Occipital lobe (tissue), 2 donors: Measurements from ENCODE around the gene KRTAP10-12. TPM values are rescaled to one million over a fixed set of nuclear protein-coding genes. Genes with fewer than 3 reads are reported as not detected.

Experiments used
- DNase-seq: peaks from one replicate; lab custom pipeline; 2025; lab: John Stamatoyannopoulos, UW
- total RNA-seq: library from RNA; depleted of rRNA; stranded (reverse); fragments of >200 nt; gene quantifications from one replicate; pipeline ENCODE4 v1.2.3, GENCODE V29; 2014

KRTAP10-12 gene
- total RNA-seq, 1 donor from 2014 or later: not detected

GRCh38 chr21:44697811-44698734 lies 1.1 kb downstream of the KRTAP10-12 start:
- no peak for DNase-seq

- DNase-seq: no peak
Observed at GRCh38 chr21:44699502-44700001, 2.6 kb downstream of the KRTAP10-12 start.

DNA sequence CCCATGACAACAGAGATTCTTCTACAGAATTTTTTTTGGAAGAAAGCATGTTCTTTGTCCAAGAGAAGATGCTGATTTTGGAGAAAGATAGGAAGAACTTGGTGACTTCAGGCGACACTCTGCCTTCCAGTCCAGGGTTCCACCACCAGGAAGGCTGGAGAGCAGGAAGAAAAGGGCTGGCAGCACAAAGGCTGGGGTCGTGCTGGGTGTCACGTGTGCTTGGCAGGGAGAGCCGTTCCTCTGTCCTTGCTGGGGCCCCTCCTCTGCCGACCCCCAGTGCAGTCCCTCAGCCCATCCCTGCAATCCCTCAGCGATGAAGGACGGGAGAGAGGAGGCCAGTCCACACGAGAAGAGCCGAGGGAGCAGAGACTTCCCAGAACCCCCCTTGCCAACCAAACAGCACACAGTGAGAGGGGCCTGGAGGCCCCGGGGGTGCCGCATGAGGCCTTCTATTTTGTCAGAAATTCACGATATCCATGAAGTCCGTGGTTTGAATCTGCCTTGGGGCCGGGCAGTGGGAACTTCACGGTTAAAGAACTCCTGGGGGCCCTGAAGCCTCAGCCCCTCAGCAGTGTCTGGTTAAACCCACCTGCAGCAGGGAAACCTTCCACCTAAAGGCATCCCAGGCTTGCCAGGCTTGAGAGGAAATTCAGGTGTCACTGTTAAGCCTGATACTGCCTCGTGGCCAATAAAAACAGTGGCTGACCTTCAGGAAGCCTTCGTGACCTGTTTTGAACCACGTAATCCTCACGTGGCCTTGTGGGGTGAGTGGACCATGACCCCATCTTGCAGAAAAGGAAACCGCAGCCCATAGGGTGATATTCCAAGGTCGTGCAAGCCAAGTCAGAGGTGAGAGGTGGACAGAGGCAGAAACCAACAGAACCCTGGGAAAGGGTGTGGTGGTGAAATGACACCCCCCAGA lies 3.4 kb downstream of the KRTAP10-12 start:
- no peak for DNase-seq

GRCh38 chr21:44701023-44701400 lies 4.0 kb downstream of the KRTAP10-12 start:
- no peak for DNase-seq

- no peak for DNase-seq
Observed at GRCh38 chr21:44701541-44701940, 4.6 kb downstream of the KRTAP10-12 start.

- DNase-seq: no peak
Observed at GRCh38 chr21:44702111-44702972, 5.4 kb downstream of the KRTAP10-12 start.

DNA sequence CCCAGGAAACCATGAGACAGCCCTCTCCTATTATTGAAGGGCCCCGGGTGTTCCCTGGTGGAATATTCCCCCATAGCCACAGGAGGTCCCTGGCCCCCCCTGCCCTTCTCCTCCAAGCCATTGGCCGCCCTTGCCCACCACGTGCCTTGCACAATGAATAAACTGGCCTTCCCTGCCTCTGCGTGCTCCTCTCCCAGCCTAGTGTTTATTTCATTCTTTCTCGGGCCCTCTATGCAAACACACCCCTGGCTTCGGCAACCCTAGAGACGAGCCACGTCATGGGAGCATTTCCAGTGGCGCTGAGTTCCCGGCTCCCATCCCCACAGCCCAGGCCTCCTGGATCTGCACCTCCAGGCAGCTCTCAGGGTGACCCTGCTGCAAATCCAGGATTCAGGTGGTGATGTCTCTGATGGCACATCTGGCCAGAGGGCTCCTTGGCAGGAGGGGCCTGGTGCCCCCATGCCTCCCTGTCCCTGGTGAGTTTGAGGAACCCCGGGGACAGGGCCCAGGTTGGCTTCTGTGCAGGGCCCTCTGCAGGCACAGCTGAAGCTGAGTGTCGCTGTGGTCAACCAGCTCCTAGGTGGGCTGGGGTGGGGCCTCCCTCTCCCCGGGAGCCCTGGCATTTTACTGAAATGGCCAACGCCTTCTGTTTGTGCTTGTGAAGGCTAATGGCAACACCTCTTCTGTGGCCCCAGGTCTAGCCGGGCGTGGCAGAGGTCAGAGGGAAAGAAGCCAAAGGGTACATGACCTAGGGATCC lies 6.2 kb downstream of the KRTAP10-12 start:
- no peak for DNase-seq

DNA sequence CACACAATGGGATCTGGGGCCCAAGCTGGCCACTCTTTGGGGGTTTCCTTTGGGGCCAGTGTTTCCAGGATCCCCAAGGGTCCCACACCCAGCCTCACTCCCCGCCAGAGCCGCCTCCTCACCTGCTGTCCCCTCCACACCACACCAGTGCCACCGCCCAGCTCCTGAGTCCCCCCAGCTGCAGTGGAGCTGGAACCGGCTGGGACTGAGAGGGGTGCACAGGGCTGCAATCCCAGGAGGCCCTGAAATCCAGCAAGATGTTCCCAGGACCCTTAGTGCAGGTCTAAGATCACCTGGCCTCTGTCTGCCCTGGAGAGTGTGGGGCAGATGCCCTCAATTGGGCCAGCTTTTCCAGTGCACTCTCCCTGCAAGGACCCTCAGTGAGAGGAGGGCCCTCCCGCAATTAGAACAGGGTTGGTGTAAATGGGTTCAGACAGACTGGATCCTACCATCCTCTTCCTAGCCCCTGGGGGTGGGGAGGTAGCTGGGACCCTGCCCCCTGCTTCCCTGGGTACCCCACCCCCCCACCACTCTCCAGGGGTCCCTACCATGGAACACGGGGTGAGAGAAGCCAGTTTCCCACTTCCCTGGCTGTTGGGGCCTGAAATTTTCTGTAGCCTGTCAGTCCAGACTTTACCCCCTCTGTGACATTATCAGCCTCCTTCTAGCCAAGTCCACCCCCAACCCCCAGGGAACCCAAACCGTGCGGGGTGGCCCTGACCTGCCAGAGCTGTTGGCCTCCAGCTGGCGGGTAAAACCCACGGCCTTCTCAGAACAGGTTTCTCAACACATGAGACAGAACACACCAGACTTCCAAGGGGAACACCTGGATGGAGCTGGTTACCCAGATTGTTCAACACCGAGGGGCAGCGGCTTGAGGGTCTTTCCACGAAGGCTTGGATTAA lies 7.0 kb downstream of the KRTAP10-12 start:
- DNase-seq: no peak

- no peak for DNase-seq
Observed at GRCh38 chr21:44704636-44705001, 7.6 kb downstream of the KRTAP10-12 start.

GRCh38 chr21:44706026-44706705 lies 9.2 kb downstream of the KRTAP10-12 start:
- no peak for DNase-seq

GRCh38 chr21:44706706-44707581 lies 10.0 kb downstream of the KRTAP10-12 start:
- no peak for DNase-seq

- no peak for DNase-seq
Observed at GRCh38 chr21:44708213-44708865, 11.4 kb downstream of the KRTAP10-12 start.

DNA sequence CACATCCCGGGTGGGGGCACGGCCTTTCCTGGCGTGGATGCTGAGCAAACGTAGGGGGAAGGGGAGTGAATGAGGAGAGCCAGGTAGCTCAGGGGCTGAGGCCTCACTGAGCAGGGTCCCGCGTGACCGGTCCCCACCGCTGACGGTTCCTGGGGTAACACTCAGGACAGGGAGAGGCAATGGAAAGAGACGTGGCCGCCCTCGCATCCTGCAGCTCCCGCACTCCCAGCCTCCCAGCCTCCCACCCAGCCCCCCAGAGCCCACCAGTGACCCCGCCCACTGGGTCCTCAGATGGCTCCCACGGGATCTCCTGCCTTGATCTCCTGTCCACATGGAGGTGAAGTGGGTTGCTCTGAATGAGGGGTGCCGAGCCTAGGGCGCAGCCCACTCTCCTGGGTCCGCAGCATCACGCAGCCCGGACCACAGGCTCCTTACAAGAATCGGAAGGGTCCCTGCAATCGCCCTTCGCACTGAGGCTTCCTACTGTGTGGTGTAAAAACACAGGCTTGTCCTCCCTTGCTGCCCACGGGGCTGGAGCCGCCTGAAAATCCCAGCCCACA lies 12.0 kb downstream of the KRTAP10-12 start:
- no peak for DNase-seq

DNA sequence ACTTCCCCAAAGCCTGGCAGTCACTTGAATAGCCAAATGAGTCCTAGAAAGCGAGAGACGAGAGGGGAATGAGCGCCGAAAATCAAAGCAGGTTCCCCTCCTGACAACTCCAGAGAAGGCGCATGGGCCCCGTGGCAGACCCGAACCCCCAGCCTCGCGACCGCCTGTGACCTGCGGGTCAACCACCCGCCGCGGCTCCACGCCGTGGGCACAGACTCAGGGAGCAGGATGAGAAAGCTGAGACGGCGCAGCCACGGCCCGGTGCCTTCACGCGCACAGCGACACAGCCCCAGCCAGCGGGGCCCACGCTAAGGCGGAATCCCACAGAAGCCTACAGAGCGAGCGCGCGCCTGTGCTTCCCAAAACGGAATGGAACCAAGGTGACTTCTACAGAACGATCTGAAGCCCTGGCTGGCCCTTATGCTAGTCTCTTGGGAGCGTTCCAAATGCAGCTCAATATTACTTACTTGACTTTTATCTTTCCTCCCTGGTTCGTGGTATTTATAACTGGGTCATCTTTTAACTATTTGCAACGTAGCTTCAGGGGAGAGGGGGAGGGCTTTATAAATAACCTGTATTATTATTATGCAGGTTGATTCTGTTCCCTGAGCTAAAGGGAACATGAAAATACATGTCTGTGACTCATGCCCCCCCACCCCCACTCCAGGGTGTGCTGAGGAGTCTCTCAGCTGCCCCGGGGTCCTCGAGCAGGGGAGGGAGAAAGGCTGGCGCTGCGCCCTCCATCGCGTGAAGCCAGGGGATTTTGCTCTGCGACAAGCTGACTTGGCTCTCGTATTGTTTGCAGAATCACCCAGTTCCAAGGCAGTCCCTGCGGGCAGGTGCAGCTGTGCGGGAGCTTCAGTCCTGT lies 12.7 kb downstream of the KRTAP10-12 start:
- no peak for DNase-seq

GRCh38 chr21:44710294-44710665 lies 13.3 kb downstream of the KRTAP10-12 start:
- no peak for DNase-seq

GRCh38 chr21:44710756-44711326 lies 13.9 kb downstream of the KRTAP10-12 start:
- DNase-seq: no peak
